K562 (cell line): ENCODE results near the gene ZNF146. TPM values are rescaled to one million over a fixed set of nuclear protein-coding genes. Genes with fewer than 3 reads are reported as not detected.

Experiments
- FIP1L1 ChIP-seq: fragments of 200-400 bp; formaldehyde crosslinking; IDR thresholded peaks from 2 replicates; pipeline ENCODE4 v1.6.1; 2018; ENCODE audit warnings: mild to moderate bottlenecking, low read depth, low read length; ENCODE audit not compliant: poor library complexity, severe bottlenecking
- FOSL1 ChIP-seq: fragments of 200-800 bp; sonication (Bioruptor generic); conservative IDR thresholded peaks from 2 replicates; pipeline ENCODE4 v1.6.1; 2016; ENCODE audit warnings: missing genetic modification characterization, missing compliant biosample characterization
- GMEB1 ChIP-seq: fragments of 250-450 bp; sonication (Bioruptor Pico); IDR thresholded peaks from 2 replicates; pipeline ENCODE4 v1.4.0; 2020; ENCODE audit warnings: mild to moderate bottlenecking
- KAT8 ChIP-seq: fragments of 450-650 bp; IDR thresholded peaks from 2 replicates; pipeline ENCODE4 v1.6.1; 2016; ENCODE audit warnings: low read depth, mild to moderate bottlenecking
- KLF10 ChIP-seq: fragments of 250-450 bp; sonication (Bioruptor Pico); IDR thresholded peaks from 2 replicates; pipeline ENCODE4 v1.6.1; 2021; ENCODE audit warnings: matching md5 sums
- MIER1 ChIP-seq: fragments of 450-650 bp; IDR thresholded peaks from 2 replicates; pipeline ENCODE4 v1.6.1; 2016; ENCODE audit warnings: antibody characterized with exemption, mild to moderate bottlenecking, low read depth
- MTF1 ChIP-seq: fragments of 250-450 bp; sonication (Bioruptor Pico); IDR thresholded peaks from 2 replicates; pipeline ENCODE4 v1.9.0; 2021; ENCODE audit warnings: moderate library complexity, mild to moderate bottlenecking, inconsistent platforms, borderline replicate concordance
- POLR3A ChIP-seq: IDR thresholded peaks from 2 replicates; pipeline ENCODE4 v1.6.1; 2011; ENCODE audit warnings: borderline replicate concordance, mild to moderate bottlenecking, moderate library complexity; ENCODE audit not compliant: insufficient read length, insufficient read depth; ENCODE audit errors: extremely low read depth
- SLC30A9 ChIP-seq: fragments of 250-450 bp; sonication (Bioruptor Pico); IDR thresholded peaks from 2 replicates; pipeline ENCODE4 v1.8.0; 2022; ENCODE audit warnings: mild to moderate bottlenecking, moderate library complexity
- SMARCA4 ChIP-seq: fragments of 450-650 bp; IDR thresholded peaks from 2 replicates; pipeline ENCODE4 v1.6.1; 2016
- SREBF2 ChIP-seq: sonication (generic); formaldehyde crosslinking; IDR thresholded peaks from 2 replicates; pipeline ENCODE4 v1.4.0; 2020; ENCODE audit warnings: mild to moderate bottlenecking, missing genetic modification reagents
- TCF7 ChIP-seq: sonication (generic); IDR thresholded peaks from 2 replicates; pipeline ENCODE4 v1.6.1; 2016; ENCODE audit warnings: antibody characterized with exemption, borderline replicate concordance
- TSHZ1 ChIP-seq: fragments of 250-450 bp; sonication (Bioruptor Pico); IDR thresholded peaks from 2 replicates; pipeline ENCODE4 v1.4.0; 2020; ENCODE audit warnings: mild to moderate bottlenecking, moderate library complexity
- USF1 ChIP-seq: sonication (generic); formaldehyde crosslinking; IDR thresholded peaks from 2 replicates; pipeline ENCODE4 v1.9.0; 2022; ENCODE audit warnings: mild to moderate bottlenecking, missing genetic modification reagents
- WHSC1 ChIP-seq: IDR thresholded peaks from one replicate; pipeline ENCODE4 v1.6.1; 2012; ENCODE audit warnings: low read length, control low read depth, inconsistent platforms
- ZMIZ1 ChIP-seq, 2 experiments: fragments of 150-350 bp in 1 of 2; IDR thresholded peaks; 2 replicates each; pipeline ENCODE4 v1.6.1; 2012 to 2016; ENCODE audit warnings: low read depth in 2 of 2, low read length in 2 of 2, mild to moderate bottlenecking in 1 of 2, moderate library complexity in 1 of 2
- ZNF707 ChIP-seq: fragments of 250-450 bp; sonication (Bioruptor Pico); conservative IDR thresholded peaks from 2 replicates; pipeline ENCODE4 v1.8.0; 2022; ENCODE audit warnings: inconsistent platforms, mild to moderate bottlenecking, moderate library complexity
- polyA plus RNA-seq, 8 experiments: library from polyadenylated mRNA; depleted of rRNA in 4 of 8; stranded (reverse) in 5 of 8; unstranded in 3 of 8; fragments of >200 nt; fragmentation: Nextera tagmentation in 2 of 8; fragmentation: Illumina TruSeq in 1 of 8; extraction: Ambion mirVana in 2 of 8; extraction: Trizol in 1 of 8; gene quantifications; 2 replicates each; pipeline versions ENCODE4 v1.2.1 to v1.2.3, GENCODE V29; 2011 to 2014; ENCODE audit warnings: inconsistent platforms in 1 of 8, missing spikeins in 1 of 8
- total RNA-seq, 7 experiments: library from RNA; depleted of rRNA in 6 of 7; stranded (reverse); fragments of >200 nt in 6 of 7; fragmentation: Illumina TruSeq in 2 of 7; extraction: Trizol in 2 of 7; gene quantifications; 2 replicates each; pipeline versions ENCODE4 v1.2.1 to v1.2.3, GENCODE V29; 2011 to 2021; ENCODE audit warnings: low replicate concordance in 1 of 7

The ZNF146 gene
- total and polyA plus RNA-seq, 9 of the 15 experiments (the other 6 are each of a cell fraction or from before 2014, with no cell fraction given) = 36.2 to 195 (median 116) TPM

- peak in 1 of 2 experiments; percentile 33; a peak in 1 of 4 replicates for TF ChIP-seq ZMIZ1 (IDR thresholded peaks at IDR 0.05; ENCODE audit: low read depth in 2 of 2, low read length in 2 of 2)
- TF ChIP-seq ZNF707 (CRISPR knock-in tag) = no peak
- TF ChIP-seq MIER1 = 0 out of 2 replicates have a peak, but pooled peaks have one; percentile 61
- no peak for TF ChIP-seq SLC30A9
- TF ChIP-seq TSHZ1 (CRISPR knock-in tag) = no peak
- no peak for TF ChIP-seq POLR3A
- no peak for TF ChIP-seq SMARCA4
- no peak for TF ChIP-seq SREBF2 (CRISPR knock-in tag)
- no peak for TF ChIP-seq FOSL1 (tag)
- no peak for TF ChIP-seq WHSC1
- no peak for TF ChIP-seq KAT8
- peak; percentile 80 for TF ChIP-seq USF1 (CRISPR knock-in tag)
- TF ChIP-seq GMEB1 (CRISPR knock-in tag) = peak; percentile 99
- no peak for TF ChIP-seq MTF1 (CRISPR knock-in tag)
- TF ChIP-seq KLF10 (CRISPR knock-in tag) = no peak
- 0 out of 2 replicates have a peak, but pooled peaks have one; percentile 18 for TF ChIP-seq TCF7
- TF ChIP-seq FIP1L1 = no peak
These were observed at the start of gene ZNF146, which contains the start of gene ZNF565 (continued) for GRCh38 chr19:36214386-36215275.
